Smooth muscle cell (in vitro differentiated cells): ENCODE measurements around the gene MAP1LC3B2. TPM values are rescaled to one million over a fixed set of nuclear protein-coding genes. Genes with fewer than 3 reads are reported as not detected.

Source experiments
- DNase-seq: peaks from one replicate; lab custom pipeline; 2025; ENCODE audit not compliant: unreplicated experiment; lab: John Stamatoyannopoulos, UW
- H2AFZ ChIP-seq: fragments of 200-600 bp; sonication (generic); 2 replicates; pipeline ENCODE4 v1.6.0; 2016; ENCODE audit warnings: antibody characterized with exemption, low read depth, mild to moderate bottlenecking
- H3F3A ChIP-seq: fragments of 200-600 bp; sonication (generic); 2 replicates; pipeline ENCODE4 v1.6.0; 2017; ENCODE audit warnings: antibody characterized with exemption, low read depth
- H3K27ac ChIP-seq: fragments of 200-600 bp; sonication (generic); 2 replicates; pipeline ENCODE4 v1.5.1; 2016; ENCODE audit warnings: low read depth, mild to moderate bottlenecking
- H3K27me3 ChIP-seq: fragments of 200-600 bp; sonication (generic); 2 replicates; pipeline ENCODE4 v1.6.1; 2016; ENCODE audit warnings: low read depth, mild to moderate bottlenecking
- H3K36me3 ChIP-seq: fragments of 200-600 bp; sonication (generic); 2 replicates; pipeline ENCODE4 v1.5.1; 2016; ENCODE audit warnings: low read depth
- H3K4me1 ChIP-seq: fragments of 200-600 bp; sonication (generic); 2 replicates; pipeline ENCODE4 v1.5.1; 2016; ENCODE audit warnings: low read depth
- H3K4me2 ChIP-seq: fragments of 200-600 bp; sonication (generic); 2 replicates; pipeline ENCODE4 v1.6.0; 2016; ENCODE audit warnings: mild to moderate bottlenecking
- H3K4me3 ChIP-seq: fragments of 200-600 bp; sonication (generic); 2 replicates; pipeline ENCODE4 v1.5.1; 2016; ENCODE audit warnings: mild to moderate bottlenecking
- H3K79me2 ChIP-seq: fragments of 200-600 bp; sonication (generic); 2 replicates; pipeline ENCODE4 v1.6.0; 2016; ENCODE audit warnings: low read depth, mild to moderate bottlenecking
- H3K9ac ChIP-seq: fragments of 200-600 bp; sonication (generic); 2 replicates; pipeline ENCODE4 v1.6.0; 2016; ENCODE audit warnings: low read depth
- H3K9me3 ChIP-seq: fragments of 200-600 bp; sonication (generic); replicated peaks from 2 replicates; pipeline ENCODE4 v1.5.1; 2016; ENCODE audit warnings: low read depth
- H4K20me1 ChIP-seq: fragments of 200-600 bp; sonication (generic); 2 replicates; pipeline ENCODE4 v1.6.0; 2016; ENCODE audit warnings: low read depth
- WGBS: methylation state at CpG from one replicate; pipeline ENCODE4 v1.1.7; 2016; ENCODE audit warnings: low lambda C conversion rate; 5-methylcytosine and 5-hydroxymethylcytosine counted together
- polyA plus RNA-seq: library from polyadenylated mRNA; unstranded; fragments of >200 nt; fragmentation: Nextera tagmentation; extraction: Ambion mirVana; gene quantifications from 2 replicates; pipeline ENCODE4 v1.2.1, GENCODE V29; 2016
- total RNA-seq: library from RNA; depleted of rRNA; stranded (reverse); fragments of >200 nt; gene quantifications from 2 replicates; pipeline ENCODE4 v1.2.3, GENCODE V29; 2014
- TF ChIP-seq, protein P1 (sequence below): fragments of 200-600 bp; sonication (generic); IDR thresholded peaks from 2 replicates; pipeline ENCODE4 v1.5.1; 2017; ENCODE audit warnings: borderline replicate concordance, mild to moderate bottlenecking, antibody characterized with exemption; ENCODE audit not compliant: insufficient read depth, poor library complexity, severe bottlenecking

MAP1LC3B2 gene
- total and polyA plus RNA-seq, 2 experiments from 2014 or later, result 0.31 to 4.2 TPM

- Histone ChIP-seq H3K79me2 (no peaks in the 10 kb centered on the region), H3K27me3 (no peaks in the 10 kb centered on the region), H3K36me3 (no peaks in the 10 kb centered on the region), H3K9ac (no peak overlapping the region), H4K20me1 (no peaks in the 10 kb centered on the region), H3F3A (no peaks in the 10 kb centered on the region), H3K9me3 (no peaks in the 10 kb centered on the region), H3K4me1 (peaks cover 19% of the 10 kb centered on the region), H3K4me2 (no peak overlapping the region), H3K4me3 (no peak overlapping the region), H2AFZ (no peak overlapping the region), H3K27ac (no peak overlapping the region)
- no peak for DNase-seq
- WGBS, result 63% methylated on average over 4 of the region's 4 CpGs
- TF ChIP-seq, protein P1, sequence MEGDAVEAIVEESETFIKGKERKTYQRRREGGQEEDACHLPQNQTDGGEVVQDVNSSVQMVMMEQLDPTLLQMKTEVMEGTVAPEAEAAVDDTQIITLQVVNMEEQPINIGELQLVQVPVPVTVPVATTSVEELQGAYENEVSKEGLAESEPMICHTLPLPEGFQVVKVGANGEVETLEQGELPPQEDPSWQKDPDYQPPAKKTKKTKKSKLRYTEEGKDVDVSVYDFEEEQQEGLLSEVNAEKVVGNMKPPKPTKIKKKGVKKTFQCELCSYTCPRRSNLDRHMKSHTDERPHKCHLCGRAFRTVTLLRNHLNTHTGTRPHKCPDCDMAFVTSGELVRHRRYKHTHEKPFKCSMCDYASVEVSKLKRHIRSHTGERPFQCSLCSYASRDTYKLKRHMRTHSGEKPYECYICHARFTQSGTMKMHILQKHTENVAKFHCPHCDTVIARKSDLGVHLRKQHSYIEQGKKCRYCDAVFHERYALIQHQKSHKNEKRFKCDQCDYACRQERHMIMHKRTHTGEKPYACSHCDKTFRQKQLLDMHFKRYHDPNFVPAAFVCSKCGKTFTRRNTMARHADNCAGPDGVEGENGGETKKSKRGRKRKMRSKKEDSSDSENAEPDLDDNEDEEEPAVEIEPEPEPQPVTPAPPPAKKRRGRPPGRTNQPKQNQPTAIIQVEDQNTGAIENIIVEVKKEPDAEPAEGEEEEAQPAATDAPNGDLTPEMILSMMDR, result no peak
These were observed 31.1 kb upstream of the MAP1LC3B2 start for GRCh38 chr12:116528065-116528464.

DNA sequence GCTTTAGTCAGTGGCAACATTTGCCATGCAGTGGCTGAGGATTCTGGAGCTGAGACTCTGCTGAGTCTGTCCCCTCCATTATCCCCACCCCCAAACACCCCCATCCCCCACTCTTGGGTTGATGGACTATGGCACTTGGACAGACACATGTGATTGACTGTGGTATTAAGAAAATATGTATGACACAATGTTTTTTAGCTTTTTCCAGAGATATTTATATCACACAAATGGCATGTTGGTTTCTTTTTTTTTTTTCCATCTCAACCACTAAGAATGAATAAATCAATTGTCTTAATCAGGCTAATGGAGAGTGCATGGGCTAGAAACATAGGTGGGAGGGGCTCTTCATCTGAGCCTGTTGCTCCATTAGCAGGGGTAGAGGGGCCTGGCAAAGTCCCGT is 30.7 kb upstream of the MAP1LC3B2 start:
- Histone ChIP-seq H3K4me2 (no peak overlapping the region), H2AFZ (no peak overlapping the region)
- WGBS, result 86% methylated on average over 1 of the region's 1 CpG

GRCh38 chr12:116529048-116529447 is 30.1 kb upstream of the MAP1LC3B2 start:
- Histone ChIP-seq H2AFZ (no peak overlapping the region), H3K27me3 (no peaks in the 10 kb centered on the region), H3K9ac (no peak overlapping the region), H3K79me2 (no peaks in the 10 kb centered on the region), H3K27ac (no peak overlapping the region), H3F3A (no peaks in the 10 kb centered on the region), H3K4me2 (no peak overlapping the region), H3K36me3 (no peaks in the 10 kb centered on the region), H3K9me3 (no peaks in the 10 kb centered on the region), H3K4me1 (peaks cover 19% of the 10 kb centered on the region), H3K4me3 (no peak overlapping the region), H4K20me1 (no peaks in the 10 kb centered on the region)
- WGBS, result 55% methylated on average over 8 of the region's 8 CpGs
- TF ChIP-seq, protein P1, result no peak
- DNase-seq, result no peak

More for the DNA sequence above, 30.7 kb upstream of the MAP1LC3B2 start:
- DNase-seq, result no peak
- H3K9me3 ChIP-seq, result no peaks in the 10 kb centered on the region
- peaks cover 19% of the 10 kb centered on the region for H3K4me1 ChIP-seq
- TF ChIP-seq, protein P1, result no peak
- no peaks in the 10 kb centered on the region for H3K79me2 ChIP-seq
- no peaks in the 10 kb centered on the region for H4K20me1 ChIP-seq
- no peaks in the 10 kb centered on the region for H3K27me3 ChIP-seq
- H3K4me3 ChIP-seq, result no peak overlapping the region
- no peak overlapping the region for H3K27ac ChIP-seq
- H3K9ac ChIP-seq, result no peak overlapping the region
- no peaks in the 10 kb centered on the region for H3K36me3 ChIP-seq
- no peaks in the 10 kb centered on the region for H3F3A ChIP-seq

DNA sequence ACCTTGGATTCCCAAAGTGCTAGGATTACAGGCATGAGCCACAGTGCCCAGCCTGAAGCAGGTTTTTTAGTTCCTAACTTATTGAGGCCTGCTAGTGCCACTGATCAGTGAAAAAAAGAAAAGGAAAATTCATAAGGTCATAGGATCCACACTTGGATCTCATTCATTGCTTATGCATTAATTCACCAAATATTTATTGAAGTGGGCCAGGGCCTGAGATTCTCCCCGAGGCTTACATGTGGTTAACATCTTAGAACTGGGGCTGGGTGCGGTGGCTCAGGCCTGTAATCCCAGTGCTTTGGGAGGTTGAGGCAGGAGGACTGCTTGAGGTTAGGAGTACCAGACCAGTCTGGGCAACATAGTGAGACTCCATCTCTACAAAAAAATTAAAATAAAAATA is 29.5 kb upstream of the MAP1LC3B2 start:
- Histone ChIP-seq H2AFZ (no peak overlapping the region), H3K4me3 (no peak overlapping the region), H3K27ac (no peak overlapping the region), H3K4me1 (peaks cover 21% of the 10 kb centered on the region), H3K27me3 (no peaks in the 10 kb centered on the region), H3K4me2 (no peak overlapping the region), H3K36me3 (no peaks in the 10 kb centered on the region), H3K9me3 (no peaks in the 10 kb centered on the region), H3F3A (no peaks in the 10 kb centered on the region), H3K79me2 (no peaks in the 10 kb centered on the region), H3K9ac (no peak overlapping the region), H4K20me1 (no peaks in the 10 kb centered on the region)
- DNase-seq, result no peak
- 93% methylated on average over 2 of the region's 2 CpGs for WGBS
- TF ChIP-seq, protein P1, result no peak
